Middle frontal gyrus (tissue), 1 donor: ENCODE measurements around the gene FUCA1.
"Not testable (repeated sequence)": the region's sequence is repeated elsewhere in the genome, so short reads cannot be mapped to it uniquely, and the experiment has no call there.

Experiments used
- DNase-seq: peaks from one replicate; pipeline ENCODE4 v3.0.0-alpha.2; 2015; ENCODE audit warnings: low spot score; ENCODE audit errors: extremely low spot score

FUCA1 gene

GRCh38 chr1:23838401-23838866, 29.7 kb downstream of the FUCA1 start:
- no peak for DNase-seq

GRCh38 chr1:23837908-23838307, 30.2 kb downstream of the FUCA1 start:
- no peak for DNase-seq

GRCh38 chr1:23836037-23836436, 32.1 kb downstream of the FUCA1 start:
- DNase-seq = no peak

GRCh38 chr1:23834156-23834555, 33.9 kb downstream of the FUCA1 start:
- not testable (repeated sequence) for DNase-seq

GRCh38 chr1:23827717-23828116, 40.4 kb downstream of the FUCA1 start:
- DNase-seq = no peak

DNA sequence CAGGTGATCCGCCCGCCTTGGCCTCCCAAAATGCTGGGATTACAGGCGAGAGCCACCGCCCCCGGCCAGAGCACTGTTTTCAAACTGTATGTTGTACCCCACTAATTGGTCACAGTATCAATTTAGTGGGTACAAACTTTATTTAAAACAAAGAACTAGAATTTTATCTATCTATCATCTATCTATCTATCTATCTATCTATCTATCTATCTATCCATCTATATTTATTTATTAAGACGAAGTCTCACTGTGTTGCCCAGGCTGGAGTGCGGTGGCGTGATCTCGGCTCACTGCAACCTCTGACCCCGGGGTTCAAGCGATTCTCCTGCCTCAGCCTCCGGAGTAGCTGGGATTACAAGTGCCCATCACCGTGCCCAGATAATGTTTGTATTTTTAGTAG, 41.5 kb downstream of the FUCA1 start:
- DNase-seq = not testable (repeated sequence)

DNA sequence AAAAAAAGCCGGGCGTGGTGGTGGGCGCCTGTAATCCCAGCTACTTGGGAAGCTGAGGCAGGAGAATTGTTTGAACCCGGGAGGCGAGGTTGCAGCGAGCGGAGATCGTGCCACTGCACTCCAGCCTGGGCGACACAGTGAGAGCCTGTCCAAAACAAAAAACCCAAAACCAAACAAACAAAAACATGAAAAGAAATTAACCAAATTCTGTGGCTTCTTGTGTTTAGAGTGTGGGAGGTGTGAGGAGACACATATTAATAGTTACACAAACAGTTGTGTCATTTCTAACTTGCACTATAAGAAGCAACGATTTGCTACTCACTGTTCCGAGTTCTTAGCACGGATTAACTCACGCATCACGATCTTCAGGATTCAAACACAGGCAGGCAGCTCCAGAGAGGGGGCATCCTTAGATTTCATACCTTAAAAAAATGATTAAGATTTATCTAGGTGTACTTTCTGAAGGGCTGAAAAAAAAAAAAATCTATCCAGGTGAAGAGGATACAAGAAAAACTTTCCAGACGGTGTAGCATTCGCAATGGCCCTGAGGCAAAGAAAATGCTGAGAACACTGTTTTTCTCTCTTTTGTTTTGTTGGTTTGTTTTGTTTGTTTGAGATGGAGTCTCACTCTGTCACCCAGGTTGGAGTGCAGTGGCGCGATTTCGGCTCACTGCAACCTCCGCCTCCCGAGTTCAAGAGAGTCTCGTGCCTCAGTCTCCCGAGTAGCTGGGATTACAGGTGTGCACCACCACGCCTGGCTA, 42.1 kb downstream of the FUCA1 start:
- DNase-seq = no peak

GRCh38 chr1:23825076-23825761, 42.9 kb downstream of the FUCA1 start, which contains the start of gene HMGCL:
TSS of gene HMGCL (minus strand) at chr1:23825429. CDS start at chr1:23825415, 14 bp downstream.
- peak; percentile 87 for DNase-seq

- DNase-seq = no peak
These were observed 43.4 kb downstream of the FUCA1 start for GRCh38 chr1:23824711-23825075.

GRCh38 chr1:23823767-23824166, 44.3 kb downstream of the FUCA1 start:
- DNase-seq = no peak

DNA sequence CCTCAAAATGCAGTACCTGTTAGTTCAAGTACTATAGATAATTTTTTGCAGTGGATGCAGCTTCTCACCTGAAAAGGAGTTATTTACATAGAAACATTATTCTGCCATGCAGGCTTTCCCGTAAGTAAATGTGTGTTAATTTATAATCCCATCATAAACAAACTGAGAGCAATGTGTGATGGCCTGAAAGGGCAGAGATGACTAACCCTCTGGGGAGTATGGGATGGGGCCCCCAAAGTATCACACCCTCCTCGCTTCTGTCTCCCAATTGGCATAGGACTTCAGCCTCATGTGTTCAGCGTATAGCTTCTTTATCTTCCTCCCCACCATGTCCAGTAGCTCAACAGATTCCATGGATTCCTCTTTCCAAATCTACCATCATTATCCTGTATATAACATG, 50.5 kb downstream of the FUCA1 start:
- no peak for DNase-seq

GRCh38 chr1:23816906-23817305, 51.2 kb downstream of the FUCA1 start:
- DNase-seq = no peak

DNA sequence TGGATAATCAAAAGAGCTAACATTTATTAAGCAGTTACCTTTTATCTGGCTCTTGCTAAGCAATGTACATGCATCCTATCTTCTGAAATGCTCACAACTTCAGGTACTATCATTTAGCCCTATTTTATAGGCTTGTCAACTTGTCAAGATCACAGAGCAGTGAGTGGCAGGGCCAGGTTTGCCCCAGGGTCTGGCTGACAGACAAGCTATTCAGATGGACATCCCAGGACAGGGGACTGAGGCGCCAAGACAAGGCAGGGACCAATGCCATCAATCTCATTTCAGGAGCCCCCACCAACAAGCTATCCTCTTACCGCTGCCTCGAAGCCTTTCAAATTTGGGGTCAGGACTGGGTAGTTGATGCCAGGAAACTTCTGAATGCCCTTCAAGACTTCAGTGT, 51.7 kb downstream of the FUCA1 start:
- DNase-seq = no peak

DNA sequence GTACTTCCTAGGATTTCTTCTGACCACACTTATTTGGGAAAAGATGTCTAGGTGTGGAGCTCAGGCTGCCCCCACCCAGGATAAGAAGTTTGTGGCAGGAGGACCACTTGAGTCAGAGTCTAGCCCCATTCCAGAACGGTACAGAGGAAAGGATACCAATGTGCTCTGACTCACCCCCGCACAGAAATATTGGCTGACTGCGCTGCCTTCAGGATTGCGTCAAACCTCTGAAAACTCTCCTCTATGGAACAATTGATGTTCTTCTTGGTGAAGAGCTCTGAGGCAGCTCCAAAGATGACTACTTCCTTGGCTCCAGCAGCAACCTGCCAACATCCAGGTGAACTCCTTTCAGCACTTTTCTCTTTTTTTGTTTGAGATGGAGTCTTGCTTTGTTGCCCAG, 54.1 kb downstream of the FUCA1 start:
- no peak for DNase-seq

GRCh38 chr1:23810818-23811540, 57.1 kb downstream of the FUCA1 start:
- no peak for DNase-seq

DNA sequence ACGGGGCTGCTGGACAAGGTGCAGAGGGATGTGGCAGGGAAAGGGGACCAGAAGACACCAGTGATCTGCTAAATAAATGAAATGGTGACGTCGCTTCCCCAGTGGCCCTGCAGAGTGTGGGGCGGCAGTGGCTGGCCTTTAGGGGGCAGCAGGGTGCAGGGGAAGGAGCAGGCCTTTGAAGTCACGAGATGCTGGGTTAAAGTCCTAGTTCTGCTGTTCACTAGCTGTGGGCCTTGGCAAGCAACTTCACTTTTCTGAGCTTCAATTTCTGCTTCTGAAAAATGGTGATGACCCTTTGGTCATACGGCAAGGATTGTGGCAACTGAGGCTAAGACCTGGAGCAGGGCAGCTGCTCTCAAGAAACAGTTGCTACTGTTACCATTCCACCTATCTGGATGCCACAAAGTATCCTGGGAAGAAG, 58.3 kb downstream of the FUCA1 start:
- DNase-seq = no peak

DNA sequence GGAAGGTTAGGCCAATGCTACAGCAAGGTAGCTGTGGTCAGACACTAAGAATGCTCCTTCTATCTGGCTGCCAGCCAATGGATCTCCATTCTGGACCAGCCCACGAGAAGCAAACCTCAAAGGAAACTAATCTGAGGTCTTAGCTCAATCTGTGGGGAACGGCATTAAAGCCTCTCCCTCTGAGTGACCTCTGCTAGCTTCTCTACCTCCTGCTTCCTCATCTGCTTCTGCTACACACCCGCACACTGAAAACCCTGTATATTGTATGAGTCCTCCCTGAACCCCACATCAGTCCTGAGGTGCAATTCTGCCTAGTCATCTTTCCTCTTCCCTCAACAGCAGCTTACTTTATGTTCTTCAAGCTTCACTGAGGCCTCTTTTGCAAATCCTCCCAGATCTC, 60.6 kb downstream of the FUCA1 start:
- no peak for DNase-seq

GRCh38 chr1:23806280-23806679, 61.8 kb downstream of the FUCA1 start:
- DNase-seq = no peak

- no peak for DNase-seq
These were observed 63.1 kb downstream of the FUCA1 start for GRCh38 chr1:23805025-23805424.

GRCh38 chr1:23804183-23804835, 63.8 kb downstream of the FUCA1 start:
- no peak for DNase-seq

DNA sequence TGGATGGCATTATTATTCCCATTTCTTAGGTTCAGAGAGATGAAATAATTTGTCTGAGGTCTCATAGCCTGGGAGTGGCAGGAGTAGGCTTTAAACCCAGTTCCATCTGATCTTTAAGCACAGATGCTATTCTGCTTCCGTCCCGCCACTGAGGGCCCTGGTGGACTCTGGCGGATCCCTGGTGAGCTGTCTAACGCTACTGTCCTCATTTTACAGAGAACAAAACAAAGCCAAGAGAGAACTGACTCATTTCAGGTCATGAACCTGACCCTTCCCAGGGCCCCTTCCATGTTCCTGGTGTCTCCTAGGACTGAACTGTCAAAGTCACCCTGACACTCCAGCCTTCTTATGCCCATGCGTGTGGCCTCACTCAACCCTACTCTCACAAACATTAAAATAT, 64.4 kb downstream of the FUCA1 start:
- no peak for DNase-seq
